ENCODE results near the gene CAMTA1. TPM values are rescaled to one million over a fixed set of nuclear protein-coding genes. Genes with fewer than 3 reads are reported as not detected.

Gene CAMTA1
- total RNA-seq, 2 experiments from 2014 or later, result 43.9 to 73.3 TPM

GRCh38 chr1:7400566-7400965, 615.3 kb downstream of the CAMTA1 start:
- intact Hi-C loops (cut with micrococcal nuclease; ENCODE audit: unreplicated experiment), result no loop called here
- BruUV-seq (replicated peaks), result no TSS peak

GRCh38 chr1:7401814-7402547, 616.7 kb downstream of the CAMTA1 start:
- Histone ChIP-seq H4K20me1 (ENCODE audit: insufficient read depth, low read length) (no peaks in the 10 kb centered on the region), H3K4me1 (ENCODE audit: insufficient read depth, low read length, poor library complexity, severe bottlenecking) (peaks cover 6% of the 10 kb centered on the region), H3K9me3 (ENCODE audit: low read length) (no peaks in the 10 kb centered on the region), H2AFZ (ENCODE audit: low read length) (no peak overlapping the region), H3K4me3 (ENCODE audit: low read depth, low read length, poor library complexity, severe bottlenecking) (no peak overlapping the region), H3K9me2 (ENCODE audit: insufficient read depth, low read length) (no peaks in the 10 kb centered on the region), H3K36me3 (ENCODE audit: insufficient read depth, low read length) (no peaks in the 10 kb centered on the region), H3K27ac (ENCODE audit: low read depth, low read length, poor library complexity, severe bottlenecking) (no peak overlapping the region), H3K4me2 (ENCODE audit: low read length) (no peak overlapping the region), H3K79me2 (ENCODE audit: insufficient read depth, low read depth, low read length) (no peaks in the 10 kb centered on the region)
- no peak for DNase-seq (ENCODE audit: low spot score)
- ChIA-PET POLR2A (no interaction called here), CTCF (ENCODE audit: unreplicated experiment) (no interaction called here)
- intact Hi-C loops (cut with micrococcal nuclease; ENCODE audit: unreplicated experiment), result no loop called here
- TF ChIP-seq CTCF (conservative IDR thresholded peaks at IDR 0.05; ENCODE audit: low read length), result no peak
- TF ChIP-seq EZH2phosphoT487 (IDR thresholded peaks at IDR 0.05; ENCODE audit: borderline replicate concordance, low read depth, low read length), result no peak
- BruUV-seq (replicated peaks), result no TSS peak

More at GRCh38 chr1:7400566-7400965, 615.3 kb downstream of the CAMTA1 start:
- Histone ChIP-seq H4K20me1 (ENCODE audit: insufficient read depth, low read length) (no peaks in the 10 kb centered on the region), H3K4me2 (ENCODE audit: low read length) (no peak overlapping the region), H3K27ac (ENCODE audit: low read depth, low read length, poor library complexity, severe bottlenecking) (no peak overlapping the region), H3K4me3 (ENCODE audit: low read depth, low read length, poor library complexity, severe bottlenecking) (no peak overlapping the region), H2AFZ (ENCODE audit: low read length) (no peak overlapping the region), H3K9me2 (ENCODE audit: insufficient read depth, low read length) (no peaks in the 10 kb centered on the region), H3K9me3 (ENCODE audit: low read length) (peaks cover 4% of the 10 kb centered on the region; the same call in 1 of the 2 replicates), H3K36me3 (ENCODE audit: insufficient read depth, low read length) (no peaks in the 10 kb centered on the region), H3K4me1 (ENCODE audit: insufficient read depth, low read length, poor library complexity, severe bottlenecking) (no peaks in the 10 kb centered on the region), H3K79me2 (ENCODE audit: insufficient read depth, low read depth, low read length) (no peaks in the 10 kb centered on the region)
- ChIA-PET CTCF (ENCODE audit: unreplicated experiment) (no interaction called here), POLR2A (no interaction called here)
- no peak for DNase-seq (ENCODE audit: low spot score)
- TF ChIP-seq CTCF (conservative IDR thresholded peaks at IDR 0.05; ENCODE audit: low read length) (no peak), EZH2phosphoT487 (IDR thresholded peaks at IDR 0.05; ENCODE audit: borderline replicate concordance, low read depth, low read length) (no peak)

- H3K4me1 ChIP-seq (ENCODE audit: insufficient read depth, low read length, poor library complexity, severe bottlenecking), result peaks cover 9% of the 10 kb centered on the region
- no peaks in the 10 kb centered on the region for H3K36me3 ChIP-seq (ENCODE audit: insufficient read depth, low read length)
- no peak for DNase-seq (ENCODE audit: low spot score)
- CTCF ChIA-PET (ENCODE audit: unreplicated experiment), result no interaction called here
- no peak overlapping the region for H2AFZ ChIP-seq (ENCODE audit: low read length)
- no peak for TF ChIP-seq EZH2phosphoT487 (IDR thresholded peaks at IDR 0.05; ENCODE audit: borderline replicate concordance, low read depth, low read length)
- TF ChIP-seq CTCF (conservative IDR thresholded peaks at IDR 0.05; ENCODE audit: low read length), result no peak
- no peaks in the 10 kb centered on the region for H3K79me2 ChIP-seq (ENCODE audit: insufficient read depth, low read depth, low read length)
- intact Hi-C loops (cut with micrococcal nuclease; ENCODE audit: unreplicated experiment), result no loop called here
- no TSS peak for BruUV-seq (replicated peaks)
- H3K4me2 ChIP-seq (ENCODE audit: low read length), result no peak overlapping the region
- POLR2A ChIA-PET, result no interaction called here
- no peak overlapping the region for H3K4me3 ChIP-seq (ENCODE audit: low read depth, low read length, poor library complexity, severe bottlenecking)
- H3K9me3 ChIP-seq (ENCODE audit: low read length), result no peaks in the 10 kb centered on the region
- H3K9me2 ChIP-seq (ENCODE audit: insufficient read depth, low read length), result no peaks in the 10 kb centered on the region
- no peaks in the 10 kb centered on the region for H4K20me1 ChIP-seq (ENCODE audit: insufficient read depth, low read length)
- no peak overlapping the region for H3K27ac ChIP-seq (ENCODE audit: low read depth, low read length, poor library complexity, severe bottlenecking)
These were observed 617.2 kb downstream of the CAMTA1 start for GRCh38 chr1:7402548-7402850.
